AG04450 (cell line): ENCODE data around the gene TMOD4. TPM values are rescaled to one million over a fixed set of nuclear protein-coding genes. Genes with fewer than 3 reads are reported as not detected.

Source experiments
- CTCF ChIA-PET: fragments of 300-600, 350-600 bp; formaldehyde crosslinking; extraction: SDS; loops from one replicate; lab custom pipeline; 2022; ENCODE audit warnings: antibody characterized with exemption, inconsistent platforms; lab: Charles Lee
- POLR2A ChIA-PET: fragments of 350-600 bp; formaldehyde crosslinking; extraction: SDS; loops from one replicate; lab custom pipeline; 2021; ENCODE audit warnings: antibody characterized with exemption, inconsistent platforms; lab: Yijun Ruan, JAX
- DNase-seq: peaks from one replicate; pipeline ENCODE4 v3.0.0-alpha.2; 2011; ENCODE audit warnings: low read depth, low spot score
- H3K27ac ChIP-seq: one replicate; pipeline ENCODE4 v1.5.1; 2012; ENCODE audit warnings: low read depth, low read length, control low read depth
- H3K27me3 ChIP-seq: one replicate; pipeline ENCODE4 v1.6.0; 2012; ENCODE audit warnings: low read length; ENCODE audit not compliant: control insufficient read depth, insufficient read depth
- H3K4me3 ChIP-seq: 2 replicates; pipeline ENCODE4 v1.5.1; 2011; ENCODE audit warnings: mild to moderate bottlenecking, low read depth, low read length, control low read depth
- H3K9me3 ChIP-seq: 2 replicates; pipeline ENCODE4 v1.5.1; 2012; ENCODE audit warnings: low read length; ENCODE audit not compliant: control insufficient read depth, insufficient read depth
- CTCF ChIP-seq: IDR thresholded peaks from 2 replicates; pipeline ENCODE4 v1.5.1; 2011; ENCODE audit warnings: low read depth, low read length, control low read depth, inconsistent platforms
- polyA plus RNA-seq: library from polyadenylated mRNA; depleted of rRNA; stranded (reverse); fragments of >200 nt; gene quantifications from 2 replicates; pipeline ENCODE4 v1.2.3, GENCODE V29; 2011

TMOD4 gene
- polyA plus RNA-seq, 1 experiment: not detected

DNA sequence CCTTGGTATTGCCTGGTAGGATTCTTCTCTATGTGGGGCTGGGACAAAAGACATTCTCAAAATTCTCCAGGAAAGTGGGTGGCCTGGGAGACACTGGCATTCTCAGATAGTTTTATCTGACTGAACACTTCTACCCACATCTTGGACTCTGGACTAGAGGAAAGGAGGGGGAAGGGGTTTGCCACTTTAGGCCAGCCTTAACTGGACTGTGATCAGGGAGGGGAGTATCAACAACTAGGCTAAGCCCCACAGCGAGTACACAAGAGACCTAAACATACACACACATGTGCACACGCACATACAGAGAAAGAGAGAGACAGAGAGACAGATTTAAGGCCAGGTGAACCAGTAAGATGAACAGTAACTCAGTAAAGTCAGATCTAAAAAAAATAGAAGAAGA, 28.1 kb downstream of the TMOD4 start:
- Histone ChIP-seq H3K4me3 (no peak overlapping the region), H3K27me3 (no peaks in the 10 kb centered on the region), H3K27ac (no peak overlapping the region), H3K9me3 (peaks cover 2% of the 10 kb centered on the region; the same call in 1 of the 2 replicates)
- ChIA-PET POLR2A (interaction anchor here (1.0 kb wide), 1 partner anchor 13 kb away, joined by 3 read pairs; no protein-coding TSS in a partner anchor), CTCF (interaction anchor here (1.7 kb wide), 1 partner anchor 48 kb away, joined by 11 read pairs; no protein-coding TSS in a partner anchor)
- no peak for DNase-seq
- no peak for TF ChIP-seq CTCF

DNA sequence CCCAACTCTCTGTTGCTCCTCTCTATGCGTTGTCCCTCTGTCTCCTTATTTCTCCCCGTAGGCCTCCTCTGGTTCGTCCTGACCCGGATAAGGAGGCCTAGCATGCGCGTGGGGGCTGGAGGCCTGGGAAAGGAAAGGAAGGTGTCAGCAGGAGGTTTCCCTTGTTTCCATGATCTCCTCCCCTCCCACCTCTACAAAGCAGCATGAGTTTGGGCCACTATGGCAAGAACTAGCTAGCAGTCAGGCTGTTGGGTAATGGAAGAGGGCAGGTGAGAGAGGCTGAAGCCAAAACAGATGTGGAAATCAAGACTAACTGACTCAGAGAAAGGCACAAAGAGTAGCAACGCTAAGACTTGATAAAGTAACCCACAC, 28.7 kb downstream of the TMOD4 start:
- ChIA-PET CTCF (no interaction called here), POLR2A (interaction anchor here (1.0 kb wide), 1 partner anchor 12 kb away, joined by 3 read pairs; no protein-coding TSS in a partner anchor)
- Histone ChIP-seq H3K27ac (no peak overlapping the region), H3K9me3 (peaks cover 2% of the 10 kb centered on the region; the same call in 1 of the 2 replicates), H3K27me3 (no peaks in the 10 kb centered on the region), H3K4me3 (peak overlapping the region; percentile 73)
- DNase-seq: no peak
- no peak for TF ChIP-seq CTCF

GRCh38 chr1:151146412-151147131, 29.2 kb downstream of the TMOD4 start, which contains the start of gene SEMA6C:
Gene SEMA6C, minus strand, starts transcription at chr1:151146631. Its CDS starts 4,010 bp downstream, at chr1:151142621.
- Histone ChIP-seq H3K27ac (no peak within 1 kb of the TSS), H3K4me3 (peak within 1 kb of the TSS; percentile 73), H3K9me3 (peaks cover 2% of the 10 kb centered on the region; the same call in 1 of the 2 replicates), H3K27me3 (no peaks in the 10 kb centered on the region)
- DNase-seq: peak; percentile 68
- POLR2A ChIA-PET: interaction anchor here (1.0 kb wide), 1 partner anchor 12 kb away, joined by 3 read pairs; no protein-coding TSS in a partner anchor
- no peak for TF ChIP-seq CTCF
- CTCF ChIA-PET: interaction anchor here (0.6 kb wide), 1 partner anchor 387 kb away, joined by 3 read pairs; no protein-coding TSS in a partner anchor

DNA sequence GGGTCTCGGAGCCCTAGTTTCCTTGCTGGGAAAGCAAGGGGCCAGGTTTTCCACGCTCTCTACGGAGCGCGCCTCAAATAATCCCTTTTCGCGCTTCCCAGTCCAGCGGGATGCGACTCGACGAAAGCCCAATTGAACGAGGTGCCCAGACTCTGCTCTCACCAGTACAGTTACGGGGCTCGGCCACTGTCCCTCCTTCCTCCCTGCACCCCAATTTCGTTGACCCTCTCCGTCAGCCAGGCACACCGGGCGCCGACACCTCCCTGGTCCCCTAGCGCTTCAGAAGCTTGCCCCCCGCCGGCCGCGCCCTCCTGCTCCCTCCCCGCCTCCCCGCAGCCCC, 29.7 kb downstream of the TMOD4 start:
- Histone ChIP-seq H3K27ac (no peak overlapping the region), H3K9me3 (peaks cover 2% of the 10 kb centered on the region; the same call in 1 of the 2 replicates), H3K4me3 (peak overlapping the region; percentile 73), H3K27me3 (no peaks in the 10 kb centered on the region)
- TF ChIP-seq CTCF: no peak
- CTCF ChIA-PET: interaction anchor here (0.6 kb wide), 1 partner anchor 387 kb away, joined by 3 read pairs; no protein-coding TSS in a partner anchor
- POLR2A ChIA-PET: no interaction called here
- no peak for DNase-seq
